Islet precursor cell (in vitro differentiated cells): ENCODE measurements around the gene FHL2.

Source experiments
- DNase-seq: peaks from one replicate; pipeline ENCODE4 v3.0.0-alpha.2; 2018

The FHL2 gene

DNA sequence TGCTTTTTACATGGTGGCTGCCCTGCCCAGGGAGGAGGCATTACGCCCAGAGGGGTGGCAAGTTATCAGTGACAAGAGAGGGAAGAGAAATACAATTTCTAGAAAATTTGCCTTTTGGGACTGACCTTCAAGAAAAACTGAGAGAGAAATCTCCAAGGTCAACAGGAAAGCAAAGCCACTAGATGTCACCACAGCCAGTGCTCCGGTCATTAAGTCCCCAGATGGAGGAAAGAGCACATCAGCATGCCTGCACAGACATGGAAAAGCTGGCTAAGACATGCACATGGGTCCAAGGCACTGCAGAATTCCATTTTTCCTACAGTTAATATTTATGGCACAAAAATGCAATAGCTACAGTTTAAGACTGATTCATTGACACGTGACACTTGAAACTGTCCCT, 21.0 kb downstream of the FHL2 start:
- DNase-seq = no peak

DNA sequence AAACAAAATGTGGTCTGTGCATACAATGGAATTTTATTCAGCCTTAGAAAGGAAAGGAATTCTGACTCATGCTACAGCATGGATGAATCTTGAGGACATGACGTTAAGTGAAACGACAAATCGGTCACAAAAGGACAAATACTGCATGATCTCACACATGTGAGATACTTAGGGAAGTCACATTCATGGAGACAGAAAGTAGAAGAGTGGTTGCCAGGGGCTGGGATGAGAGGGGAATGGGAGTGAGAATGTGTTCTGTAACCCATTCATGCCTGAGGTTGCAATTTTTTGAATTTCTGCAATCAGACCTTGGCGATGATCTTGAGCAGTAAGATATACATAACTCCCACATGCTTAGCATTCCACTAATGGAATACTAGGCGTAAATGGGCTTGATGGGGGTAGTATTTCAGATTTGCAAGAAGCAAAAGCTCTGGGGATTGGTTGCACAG, 22.0 kb downstream of the FHL2 start:
- no peak for DNase-seq

DNA sequence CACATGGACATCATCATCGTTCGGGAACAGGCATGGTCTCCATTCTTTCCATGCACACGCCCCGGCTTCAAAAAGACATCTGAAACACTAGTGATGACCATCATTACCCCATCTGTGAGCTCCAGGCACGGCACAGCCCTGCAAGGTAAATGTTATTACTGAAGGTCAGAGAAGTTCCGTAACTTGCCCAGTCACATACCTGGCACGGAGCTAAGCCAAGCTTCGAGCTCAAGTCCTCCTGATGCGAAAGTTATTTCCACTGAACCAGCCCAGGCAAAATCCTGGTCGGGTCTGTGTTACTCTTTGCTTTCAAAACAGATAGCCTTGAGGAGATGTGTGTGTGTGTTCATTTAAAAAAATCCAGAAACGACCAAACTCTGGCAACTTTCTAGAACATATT, 22.8 kb downstream of the FHL2 start:
- no peak for DNase-seq

- no peak for DNase-seq
Measured at GRCh38 chr2:105375001-105375561, 23.8 kb downstream of the FHL2 start.

DNA sequence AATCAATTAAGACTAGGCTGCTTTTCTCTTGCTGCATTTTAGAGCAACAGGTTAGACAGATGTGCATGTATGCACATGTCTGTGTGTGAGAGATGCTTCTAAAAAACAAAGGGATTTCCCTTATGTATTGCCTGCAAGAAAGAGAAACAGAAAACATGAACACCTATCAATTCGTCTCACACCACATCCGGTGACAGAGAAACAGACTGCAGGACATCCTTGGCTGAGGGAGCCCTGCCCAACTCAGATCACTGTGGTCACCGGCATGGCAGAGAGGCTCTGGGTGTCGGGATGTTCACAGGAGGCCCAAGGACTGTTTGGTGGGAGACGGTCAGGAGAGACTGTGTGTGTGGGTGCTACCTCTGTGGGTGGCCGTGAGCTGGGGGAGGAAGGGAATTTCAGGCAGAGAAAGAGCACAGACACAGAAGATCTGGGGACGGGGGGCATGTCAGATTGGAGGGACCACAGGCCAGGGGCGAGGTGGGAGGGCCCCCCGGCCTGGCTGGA, 24.9 kb downstream of the FHL2 start:
- no peak for DNase-seq

- no peak for DNase-seq
Measured at GRCh38 chr2:105373344-105373781, 25.5 kb downstream of the FHL2 start.

- DNase-seq = no peak
Measured at GRCh38 chr2:105371810-105372209, 27.0 kb downstream of the FHL2 start.

DNA sequence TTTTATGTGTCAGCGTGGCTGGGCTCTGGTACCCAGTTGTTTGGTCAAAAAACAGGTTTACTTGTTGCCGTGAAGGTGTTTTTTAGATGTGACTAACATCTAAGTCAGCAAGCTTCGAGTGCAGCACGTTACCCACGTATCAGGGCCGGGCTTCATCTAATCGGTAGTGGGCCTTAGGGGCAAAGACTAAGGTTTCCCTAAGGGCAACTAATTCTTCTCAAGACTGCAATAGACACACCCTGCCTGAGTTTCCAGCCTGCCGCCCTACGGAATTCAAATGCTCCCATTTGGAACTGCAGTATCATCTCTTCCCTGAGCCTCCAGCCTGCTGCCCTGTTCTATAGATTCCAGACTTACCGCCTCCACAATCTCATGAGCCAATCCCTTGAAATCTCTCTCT, 27.7 kb downstream of the FHL2 start:
- no peak for DNase-seq

DNA sequence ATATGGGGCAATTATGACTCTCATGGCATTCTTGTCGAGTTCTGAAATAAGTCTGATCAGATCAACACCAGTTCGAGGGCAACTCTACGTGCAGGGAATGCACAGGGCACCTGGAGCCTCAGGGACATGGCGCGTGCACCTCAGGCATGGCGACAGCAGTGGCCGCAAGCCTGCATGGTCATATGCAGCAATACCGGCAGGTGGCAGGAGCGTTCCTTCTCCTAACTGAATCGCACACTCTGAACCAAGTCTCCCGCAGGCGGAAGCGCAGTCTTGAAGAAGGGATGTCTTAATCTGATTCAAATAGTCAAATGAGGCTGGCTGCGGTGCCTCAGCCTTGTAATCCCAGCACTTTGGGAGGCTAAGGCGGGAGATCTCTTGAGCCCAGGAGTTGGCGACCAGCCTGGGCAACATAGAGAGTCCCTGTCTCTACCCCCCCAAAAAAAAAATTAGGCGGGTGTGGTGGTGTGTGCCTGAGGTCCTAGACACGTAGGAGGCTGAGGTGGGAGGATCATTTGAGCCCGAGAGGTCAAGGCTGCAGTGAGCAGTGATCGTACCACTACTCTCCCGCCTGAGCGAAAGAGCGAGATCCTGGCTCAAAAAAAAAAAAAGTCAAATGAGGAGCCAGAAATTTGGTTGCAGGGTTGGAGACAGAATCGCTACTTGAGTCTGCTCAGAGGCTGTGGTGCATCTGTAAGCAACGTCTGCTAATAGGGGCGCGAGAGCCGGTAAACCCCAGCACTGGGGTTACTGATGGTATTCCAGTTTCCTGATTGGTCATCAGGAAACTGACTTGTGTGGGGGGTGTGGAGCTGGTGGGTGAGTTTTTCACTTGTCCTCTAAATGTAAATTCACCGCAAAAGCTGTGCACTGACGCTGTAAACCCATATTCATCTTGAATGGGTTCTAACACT, 28.8 kb downstream of the FHL2 start:
- peak; percentile 93 for DNase-seq

GRCh38 chr2:105368759-105369408, 30.0 kb downstream of the FHL2 start:
- DNase-seq = peak; percentile 31

DNA sequence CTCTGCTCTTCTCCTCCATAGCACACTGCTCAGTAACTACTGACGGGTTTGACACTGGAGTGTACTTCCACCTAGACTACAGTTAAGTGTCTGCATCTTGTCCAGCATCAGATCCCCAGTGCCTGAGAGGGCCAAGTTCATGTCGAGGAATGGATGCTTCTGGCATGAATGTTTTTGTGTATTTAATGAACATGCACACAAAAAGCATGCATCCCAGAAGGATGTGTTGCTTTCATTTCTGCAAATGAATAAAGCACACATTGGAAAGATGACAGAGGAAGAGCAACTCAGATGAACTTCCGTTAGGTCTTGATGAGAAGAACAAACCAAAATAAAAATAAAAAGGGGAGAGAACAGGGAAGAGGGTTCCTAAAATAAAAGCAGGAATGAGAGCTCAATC, 33.6 kb downstream of the FHL2 start:
- no peak for DNase-seq

GRCh38 chr2:105364436-105365139, 34.3 kb downstream of the FHL2 start:
- no peak for DNase-seq

DNA sequence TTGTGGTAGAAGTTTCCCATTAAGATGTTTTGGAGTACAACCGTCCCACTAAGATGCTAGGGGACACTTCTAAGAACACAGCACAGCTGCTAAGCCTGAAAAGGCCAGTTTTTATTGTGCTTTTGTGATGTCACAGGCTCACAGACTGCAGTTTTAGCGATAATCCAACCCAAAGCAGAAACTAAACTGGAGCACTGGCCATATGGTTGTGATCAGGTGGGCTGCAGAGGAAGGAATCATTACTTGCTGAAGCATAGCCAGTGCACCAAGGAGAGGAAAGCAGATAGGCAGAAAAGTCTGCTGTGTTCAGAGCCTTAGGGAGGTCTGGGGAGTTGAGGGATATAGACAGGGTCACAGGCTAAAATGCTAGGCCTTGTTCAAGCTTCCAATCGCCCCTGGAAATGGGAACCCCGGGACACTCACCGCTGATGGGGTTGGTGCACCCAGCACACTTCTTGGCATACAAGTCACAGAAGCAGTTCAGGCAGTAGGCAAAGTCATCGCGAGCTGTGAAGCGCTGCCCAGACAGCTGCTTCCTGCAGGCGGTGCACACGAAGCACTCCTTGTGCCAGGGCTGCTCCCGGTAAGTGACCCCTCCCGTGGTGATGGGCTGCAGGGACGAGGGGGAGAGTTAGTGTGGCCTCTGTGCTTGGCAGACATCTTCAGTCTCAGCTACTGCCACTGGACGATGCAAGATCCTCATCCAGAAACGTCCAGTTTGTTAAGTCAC, 35.8 kb downstream of the FHL2 start:
- DNase-seq = no peak

DNA sequence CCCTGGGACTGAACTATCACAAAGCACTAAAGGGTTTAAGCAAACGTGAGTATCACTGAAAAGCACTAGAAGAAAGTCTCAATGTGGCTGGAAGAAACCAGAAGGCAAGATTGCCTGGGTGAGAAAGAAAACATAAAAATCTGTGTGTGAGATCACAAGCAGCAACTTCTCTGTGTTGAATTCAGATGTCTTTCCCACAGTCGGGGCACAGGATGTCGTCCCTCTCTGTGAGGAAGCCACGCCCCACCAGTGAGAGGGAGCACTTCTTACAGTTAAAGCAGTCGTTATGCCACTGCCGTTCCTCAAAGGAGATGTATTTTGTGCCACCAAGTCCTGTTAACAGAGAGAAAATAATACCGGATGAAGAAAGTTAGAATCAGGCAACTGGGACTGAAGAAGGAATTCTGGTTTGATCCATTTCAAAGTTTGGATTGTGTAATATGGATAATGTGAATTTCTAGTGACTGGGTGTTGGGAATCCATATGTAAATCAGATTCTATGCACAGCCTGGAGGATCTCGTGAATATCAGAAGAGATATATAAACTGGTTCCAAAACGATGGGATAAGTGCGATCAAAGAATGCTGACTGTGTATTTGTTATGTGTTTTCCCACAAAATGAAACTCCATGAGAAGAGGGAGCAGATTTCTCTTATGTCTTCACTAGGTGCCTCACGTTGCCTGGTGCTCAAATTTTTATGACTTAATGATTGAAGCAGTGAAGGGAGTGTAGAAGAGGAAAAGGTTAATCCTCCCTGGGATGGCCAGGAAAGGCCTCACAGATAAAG, 37.6 kb downstream of the FHL2 start:
- DNase-seq = no peak

DNA sequence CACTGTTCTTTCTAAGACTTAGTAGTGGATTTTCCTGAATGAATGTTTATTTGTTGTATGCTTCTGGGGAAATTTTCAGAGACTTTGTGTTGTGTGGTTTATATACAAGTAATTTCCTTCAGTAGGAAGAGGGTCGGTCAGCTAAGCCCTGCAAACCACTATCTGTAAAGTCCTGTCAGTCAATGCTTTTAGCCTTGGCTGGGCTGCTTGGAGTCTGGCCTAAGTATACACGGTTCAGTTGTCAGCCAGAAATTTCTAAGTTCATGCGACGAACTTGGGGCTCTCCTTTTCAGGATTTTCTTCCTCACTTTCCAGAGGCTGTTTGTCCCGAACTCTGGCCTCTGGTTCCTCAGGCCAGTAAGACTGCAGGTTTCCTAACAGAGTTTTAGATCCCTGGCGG, 40.3 kb downstream of the FHL2 start:
- no peak for DNase-seq

DNA sequence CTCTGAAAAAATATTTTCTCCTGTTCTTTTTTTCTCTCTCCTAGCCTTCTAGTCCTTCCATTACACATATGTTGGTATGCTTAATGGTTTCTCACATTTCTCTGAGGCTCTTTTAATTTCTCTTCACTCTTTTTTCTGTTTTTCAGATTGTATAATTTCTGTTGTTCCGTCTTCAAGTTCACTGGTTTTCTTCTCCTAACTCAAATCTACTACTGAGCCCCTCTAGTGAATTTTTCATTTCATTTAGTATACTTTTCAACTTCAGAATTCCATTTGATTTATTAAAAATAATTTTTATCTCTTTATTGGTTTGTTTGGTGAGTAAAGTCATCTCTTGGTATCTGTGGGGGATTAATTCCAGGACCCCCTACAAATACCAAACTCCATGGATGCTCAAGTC, 41.7 kb downstream of the FHL2 start:
- DNase-seq = no peak

DNA sequence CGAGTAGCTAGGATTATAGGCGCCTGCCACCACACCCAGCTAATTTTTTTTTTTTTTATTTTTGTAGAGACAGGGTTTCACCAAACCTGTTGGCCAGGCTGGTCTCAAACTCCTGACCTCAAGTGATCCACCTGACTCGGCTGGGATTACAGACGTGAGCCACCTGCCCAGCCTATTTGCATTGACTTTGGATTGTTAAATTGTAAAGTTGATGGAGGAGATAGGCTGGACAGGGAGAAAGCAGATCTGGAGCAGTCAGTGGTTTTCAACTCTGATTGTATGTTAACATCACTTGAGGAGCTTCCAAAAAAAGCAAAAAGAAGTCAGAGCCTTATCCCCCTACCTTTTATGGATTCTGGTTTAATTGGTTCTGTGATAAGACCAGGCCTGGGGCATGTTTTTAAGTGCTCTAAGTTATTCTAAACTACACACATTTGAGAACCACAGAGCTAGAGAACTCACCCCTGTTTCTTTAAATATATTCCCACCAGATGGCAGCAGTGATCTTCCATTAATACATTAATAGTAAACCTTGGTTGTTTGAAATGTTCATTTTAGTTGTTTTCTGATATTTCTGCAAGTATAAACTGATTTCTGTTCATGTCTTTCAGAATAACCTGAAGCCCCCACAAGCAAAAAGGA, 54.0 kb downstream of the FHL2 start:
- no peak for DNase-seq

- DNase-seq = no peak
Measured at GRCh38 chr2:105339414-105339813, 59.4 kb downstream of the FHL2 start.

DNA sequence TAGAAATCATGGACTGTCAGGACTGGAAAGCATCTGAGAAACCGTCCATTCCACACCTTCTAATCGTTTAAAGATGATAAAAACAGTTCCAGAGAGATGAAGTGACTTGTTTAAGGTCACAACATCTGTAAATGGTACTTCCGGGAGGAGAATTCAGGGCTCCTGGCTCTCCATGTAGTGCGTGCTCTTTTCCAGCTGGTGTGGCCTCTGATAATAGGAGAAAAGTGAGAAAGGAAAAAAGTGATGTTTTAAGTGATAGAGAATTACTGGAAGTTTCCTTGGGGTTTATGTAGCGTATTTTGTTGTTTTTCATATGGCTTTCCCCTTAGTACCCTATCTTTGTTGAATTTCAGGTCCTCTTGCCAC, 60.8 kb downstream of the FHL2 start:
- DNase-seq = no peak

GRCh38 chr2:105337122-105338019, 61.5 kb downstream of the FHL2 start, which contains the start of gene C2orf49:
C2orf49 (plus strand) TSS chr2:105337540; CDS start chr2:105337588, 48 bp downstream.
- peak; percentile 95 for DNase-seq
